ENCODE measurements around the gene CCM2.

- TF ChIP-seq, protein P1, sequence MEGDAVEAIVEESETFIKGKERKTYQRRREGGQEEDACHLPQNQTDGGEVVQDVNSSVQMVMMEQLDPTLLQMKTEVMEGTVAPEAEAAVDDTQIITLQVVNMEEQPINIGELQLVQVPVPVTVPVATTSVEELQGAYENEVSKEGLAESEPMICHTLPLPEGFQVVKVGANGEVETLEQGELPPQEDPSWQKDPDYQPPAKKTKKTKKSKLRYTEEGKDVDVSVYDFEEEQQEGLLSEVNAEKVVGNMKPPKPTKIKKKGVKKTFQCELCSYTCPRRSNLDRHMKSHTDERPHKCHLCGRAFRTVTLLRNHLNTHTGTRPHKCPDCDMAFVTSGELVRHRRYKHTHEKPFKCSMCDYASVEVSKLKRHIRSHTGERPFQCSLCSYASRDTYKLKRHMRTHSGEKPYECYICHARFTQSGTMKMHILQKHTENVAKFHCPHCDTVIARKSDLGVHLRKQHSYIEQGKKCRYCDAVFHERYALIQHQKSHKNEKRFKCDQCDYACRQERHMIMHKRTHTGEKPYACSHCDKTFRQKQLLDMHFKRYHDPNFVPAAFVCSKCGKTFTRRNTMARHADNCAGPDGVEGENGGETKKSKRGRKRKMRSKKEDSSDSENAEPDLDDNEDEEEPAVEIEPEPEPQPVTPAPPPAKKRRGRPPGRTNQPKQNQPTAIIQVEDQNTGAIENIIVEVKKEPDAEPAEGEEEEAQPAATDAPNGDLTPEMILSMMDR (IDR thresholded peaks at IDR 0.05; ENCODE audit: borderline replicate concordance, extremely low read depth, low read length, poor library complexity, severe bottlenecking): no peak
- TF ChIP-seq EZH2 (IDR thresholded peaks at IDR 0.05; ENCODE audit: borderline replicate concordance, low read depth, low read length, severe bottlenecking): no peak
These were observed 99.2 kb downstream of the CCM2 start for GRCh38 chr7:45098983-45099839.

Data from DND-41 (cell line).